Measurements from ENCODE around the gene NSD2.

DNA sequence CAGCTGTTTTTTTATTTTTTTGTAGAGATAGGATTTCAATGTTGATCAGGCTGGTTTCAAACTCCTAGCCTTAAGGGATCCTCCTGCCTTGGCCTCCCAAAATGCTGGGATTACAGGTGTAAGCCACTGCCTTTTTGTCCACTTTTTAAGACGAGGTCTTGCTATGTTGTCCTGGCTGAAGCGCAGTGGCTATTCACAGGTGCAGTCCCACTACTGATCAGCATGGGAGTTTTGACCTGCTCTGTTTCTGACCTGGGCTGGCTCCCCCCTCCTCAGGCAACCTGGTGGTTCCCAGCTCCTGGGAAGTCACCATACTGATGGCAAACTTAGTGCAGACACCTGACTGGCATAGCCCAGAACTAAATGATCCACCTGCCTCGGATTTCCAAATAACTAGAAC is 2.3 kb upstream of the NSD2 start:
- TF ChIP-seq, protein P1, sequence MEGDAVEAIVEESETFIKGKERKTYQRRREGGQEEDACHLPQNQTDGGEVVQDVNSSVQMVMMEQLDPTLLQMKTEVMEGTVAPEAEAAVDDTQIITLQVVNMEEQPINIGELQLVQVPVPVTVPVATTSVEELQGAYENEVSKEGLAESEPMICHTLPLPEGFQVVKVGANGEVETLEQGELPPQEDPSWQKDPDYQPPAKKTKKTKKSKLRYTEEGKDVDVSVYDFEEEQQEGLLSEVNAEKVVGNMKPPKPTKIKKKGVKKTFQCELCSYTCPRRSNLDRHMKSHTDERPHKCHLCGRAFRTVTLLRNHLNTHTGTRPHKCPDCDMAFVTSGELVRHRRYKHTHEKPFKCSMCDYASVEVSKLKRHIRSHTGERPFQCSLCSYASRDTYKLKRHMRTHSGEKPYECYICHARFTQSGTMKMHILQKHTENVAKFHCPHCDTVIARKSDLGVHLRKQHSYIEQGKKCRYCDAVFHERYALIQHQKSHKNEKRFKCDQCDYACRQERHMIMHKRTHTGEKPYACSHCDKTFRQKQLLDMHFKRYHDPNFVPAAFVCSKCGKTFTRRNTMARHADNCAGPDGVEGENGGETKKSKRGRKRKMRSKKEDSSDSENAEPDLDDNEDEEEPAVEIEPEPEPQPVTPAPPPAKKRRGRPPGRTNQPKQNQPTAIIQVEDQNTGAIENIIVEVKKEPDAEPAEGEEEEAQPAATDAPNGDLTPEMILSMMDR (IDR thresholded peaks at IDR 0.05): no peak
- no peak for TF ChIP-seq POLR2A (IDR thresholded peaks at IDR 0.05)

All from sigmoid colon (tissue), 3 donors.